Stomach (tissue), 4 donors: ENCODE data around the gene DFFB.

Experiments
- POLR2A ChIP-seq, 4 donors: fragments of 450-650 bp; IDR thresholded peaks; one replicate each; pipeline ENCODE4 v1.6.1; 2016; ENCODE audit warnings: antibody characterized with exemption in 4 of 4, control low read depth in 2 of 4, mild to moderate bottlenecking in 1 of 4, moderate library complexity in 1 of 4
- POLR2AphosphoS5 ChIP-seq, 3 donors: sonication (generic); formaldehyde crosslinking; IDR thresholded peaks; one replicate each; pipeline ENCODE4 v1.6.1; 2016; ENCODE audit warnings: antibody characterized with exemption in 3 of 3
- TF ChIP-seq, protein P1 (sequence below), 7 experiments: fragments of 450-650 bp in 4 of 7; fragments of 200-600 bp in 3 of 7; sonication (generic) in 3 of 7; IDR thresholded peaks; one replicate each; pipeline ENCODE4 v1.5.1; 2016 to 2019; ENCODE audit warnings: antibody characterized with exemption in 7 of 7, control low read depth in 2 of 7, mild to moderate bottlenecking in 1 of 7

DNA sequence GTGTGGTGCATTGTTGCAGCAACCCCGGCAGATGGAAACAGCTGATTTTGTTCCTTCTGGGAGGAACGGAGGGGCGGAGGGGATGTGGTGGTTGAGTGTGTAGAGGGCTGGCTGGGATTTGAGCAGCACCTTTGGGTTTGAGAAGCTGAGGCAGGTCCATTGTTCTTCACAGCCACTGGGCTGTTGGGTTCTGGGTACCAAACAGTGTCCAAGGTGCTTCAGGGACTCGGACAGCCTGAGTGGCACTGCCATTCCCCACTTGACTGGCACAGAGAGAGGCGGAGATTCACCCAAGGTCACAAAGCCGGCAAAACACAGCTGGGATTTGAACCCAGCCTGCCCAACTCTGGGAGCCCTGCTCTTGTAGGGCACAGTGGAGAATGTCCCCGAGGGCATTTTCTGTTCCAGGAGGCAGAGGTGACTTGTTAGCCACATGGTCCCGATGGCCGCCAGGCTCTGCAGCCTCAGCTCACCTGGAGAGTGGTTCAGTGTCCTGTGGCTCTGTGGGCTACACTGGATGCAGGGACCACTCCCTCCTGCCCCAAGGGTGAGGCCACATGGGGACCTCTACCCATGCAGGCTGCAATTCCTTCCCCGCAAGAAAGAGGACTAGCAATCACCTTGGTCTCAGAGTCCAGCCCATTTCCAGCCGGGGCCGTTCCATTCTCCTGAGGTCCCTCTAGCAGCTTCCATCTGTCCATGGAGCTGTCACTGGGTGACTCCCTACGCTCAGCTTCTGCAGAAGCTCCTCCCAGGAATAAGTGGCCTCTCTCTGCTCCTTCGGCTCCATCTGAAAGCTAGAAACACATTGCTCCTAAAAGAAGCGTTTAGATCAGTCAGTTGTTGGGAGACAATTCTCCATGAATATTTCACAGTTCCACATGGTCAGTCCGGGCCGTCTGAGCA lies 74.0 kb downstream of the DFFB start:
- no peak for TF ChIP-seq POLR2A (IDR thresholded peaks at IDR 0.05)
- TF ChIP-seq POLR2AphosphoS5 (IDR thresholded peaks at IDR 0.05), result no peak
- TF ChIP-seq, protein P1, sequence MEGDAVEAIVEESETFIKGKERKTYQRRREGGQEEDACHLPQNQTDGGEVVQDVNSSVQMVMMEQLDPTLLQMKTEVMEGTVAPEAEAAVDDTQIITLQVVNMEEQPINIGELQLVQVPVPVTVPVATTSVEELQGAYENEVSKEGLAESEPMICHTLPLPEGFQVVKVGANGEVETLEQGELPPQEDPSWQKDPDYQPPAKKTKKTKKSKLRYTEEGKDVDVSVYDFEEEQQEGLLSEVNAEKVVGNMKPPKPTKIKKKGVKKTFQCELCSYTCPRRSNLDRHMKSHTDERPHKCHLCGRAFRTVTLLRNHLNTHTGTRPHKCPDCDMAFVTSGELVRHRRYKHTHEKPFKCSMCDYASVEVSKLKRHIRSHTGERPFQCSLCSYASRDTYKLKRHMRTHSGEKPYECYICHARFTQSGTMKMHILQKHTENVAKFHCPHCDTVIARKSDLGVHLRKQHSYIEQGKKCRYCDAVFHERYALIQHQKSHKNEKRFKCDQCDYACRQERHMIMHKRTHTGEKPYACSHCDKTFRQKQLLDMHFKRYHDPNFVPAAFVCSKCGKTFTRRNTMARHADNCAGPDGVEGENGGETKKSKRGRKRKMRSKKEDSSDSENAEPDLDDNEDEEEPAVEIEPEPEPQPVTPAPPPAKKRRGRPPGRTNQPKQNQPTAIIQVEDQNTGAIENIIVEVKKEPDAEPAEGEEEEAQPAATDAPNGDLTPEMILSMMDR (IDR thresholded peaks at IDR 0.05), result no peak
